GM20431 (cell line): ENCODE data around the gene GCK.

Experiments
- in situ Hi-C: fragments of 300-500 bp; cut with MseI, MboI; formaldehyde crosslinking; loops from one replicate; pipeline ENCODE4 v1.15.0; 2020; ENCODE audit warnings: low sequenced_read_pairs; ENCODE audit not compliant: unreplicated experiment

The GCK gene

GRCh38 chr7:44111761-44112160 is 77.5 kb downstream of the GCK start:
- in situ Hi-C loops = no loop called here

GRCh38 chr7:44110719-44111635 is 78.3 kb downstream of the GCK start:
- in situ Hi-C loops = no loop called here

GRCh38 chr7:44109991-44110390 is 79.2 kb downstream of the GCK start:
- in situ Hi-C loops = no loop called here

DNA sequence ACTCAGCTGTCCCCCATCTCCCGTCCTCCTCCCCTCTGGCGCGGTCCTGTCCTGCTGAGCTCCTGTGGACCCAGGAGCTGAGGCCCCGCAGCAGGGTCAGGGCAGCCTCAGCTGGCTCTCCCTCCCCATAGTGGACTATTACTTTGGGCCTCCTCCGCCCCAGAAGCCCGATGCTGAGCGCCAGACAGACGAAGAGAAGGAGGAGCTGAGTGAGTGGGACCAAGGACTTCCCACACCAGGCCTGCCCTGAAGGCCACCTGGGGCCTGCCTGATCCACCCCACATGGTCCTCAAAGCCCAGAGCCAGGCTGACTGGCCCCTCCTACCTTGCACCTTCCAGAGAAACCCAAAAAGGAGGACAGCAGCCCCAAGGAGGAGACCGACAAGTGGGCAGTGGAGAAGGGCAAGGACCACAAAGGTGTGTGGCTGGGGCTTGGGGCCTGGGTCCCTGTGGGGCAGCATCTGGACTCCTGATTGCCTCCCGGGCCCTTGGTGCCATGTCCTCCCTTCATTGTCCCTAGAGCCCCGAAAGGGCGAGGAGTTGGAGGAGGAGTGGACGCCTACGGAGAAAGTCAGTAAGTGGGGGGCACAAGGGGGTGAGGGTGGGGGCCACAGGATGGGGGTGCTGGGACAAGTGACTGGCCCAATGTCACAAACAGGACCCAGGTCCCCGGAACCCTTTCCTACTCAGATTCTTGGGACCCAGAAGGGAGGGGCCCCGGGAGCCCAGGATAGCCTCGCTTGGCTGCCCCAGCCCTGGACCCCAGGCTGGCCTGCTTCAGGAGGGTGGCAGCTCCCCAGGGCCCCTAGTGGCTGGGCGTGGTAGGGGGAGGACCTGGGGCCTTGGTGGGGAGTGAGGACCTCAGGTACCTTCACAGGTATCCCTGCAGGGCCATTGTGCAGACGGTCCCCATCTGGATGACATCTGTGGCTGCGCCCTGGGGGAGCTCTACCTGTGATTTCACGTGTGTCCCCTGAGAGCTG is 80.2 kb downstream of the GCK start:
- in situ Hi-C loops = no loop called here

- in situ Hi-C loops = no loop called here
Observed at GRCh38 chr7:44107961-44108767, 81.1 kb downstream of the GCK start.

DNA sequence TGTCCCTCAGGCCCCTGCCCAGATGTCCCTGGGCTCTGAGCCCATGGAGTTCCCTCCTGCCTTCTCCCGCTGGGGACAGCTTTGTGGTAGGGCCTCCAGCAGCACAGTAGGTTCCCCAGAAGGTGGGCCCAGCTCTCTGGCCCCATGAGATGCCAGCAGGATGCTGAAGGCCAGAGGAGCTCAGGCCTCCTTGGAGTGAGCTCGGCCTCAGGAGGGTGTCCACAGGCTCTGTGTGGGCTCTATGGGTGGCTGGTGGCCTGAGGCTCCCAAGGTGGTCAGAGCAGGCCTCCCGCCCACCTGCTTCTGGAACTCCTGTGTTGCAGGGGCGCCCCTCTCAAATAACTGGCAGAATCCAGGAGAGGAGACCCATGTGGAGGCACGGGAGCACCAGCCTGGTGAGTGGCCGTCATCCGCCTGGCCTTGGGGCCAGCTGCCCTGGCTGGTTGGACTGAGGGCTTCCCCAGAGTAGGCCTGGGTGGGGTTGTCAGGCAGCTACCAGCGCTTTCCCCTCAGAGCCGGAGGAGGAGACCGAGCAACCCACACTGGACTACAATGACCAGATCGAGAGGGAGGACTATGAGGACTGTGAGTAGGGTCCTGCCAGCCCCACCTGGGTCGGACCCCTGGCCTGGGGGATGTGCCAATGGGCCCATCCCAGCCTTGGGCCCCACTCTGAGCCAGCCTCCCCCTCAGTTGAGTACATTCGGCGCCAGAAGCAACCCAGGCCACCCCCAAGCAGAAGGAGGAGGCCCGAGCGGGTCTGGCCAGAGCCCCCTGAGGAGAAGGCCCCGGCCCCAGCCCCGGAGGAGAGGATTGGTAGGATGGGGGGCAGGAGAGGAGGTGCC is 81.9 kb downstream of the GCK start:
- in situ Hi-C loops = no loop called here

- in situ Hi-C loops = no loop called here
Observed at GRCh38 chr7:44106311-44107065, 82.8 kb downstream of the GCK start.

DNA sequence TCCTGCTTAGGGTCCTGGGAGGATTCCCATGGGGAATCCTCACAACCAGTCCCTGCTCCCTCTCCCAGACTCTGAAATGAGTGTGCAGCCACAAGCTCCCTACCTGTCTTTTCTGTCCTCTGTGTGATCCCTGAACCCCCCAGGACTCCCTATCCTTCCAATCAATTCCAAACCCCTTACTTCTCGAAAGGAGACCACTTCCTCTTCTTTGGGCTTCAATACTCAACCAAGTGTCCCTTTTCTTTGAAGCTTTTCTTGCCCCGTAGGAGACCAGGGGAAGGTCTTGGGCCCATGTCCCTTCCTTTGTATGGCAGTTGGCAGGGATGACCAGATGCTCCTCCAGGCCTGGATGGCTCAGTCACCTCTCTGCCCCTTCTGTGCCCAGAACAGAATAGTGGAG is 83.4 kb downstream of the GCK start:
- in situ Hi-C loops = no loop called here

DNA sequence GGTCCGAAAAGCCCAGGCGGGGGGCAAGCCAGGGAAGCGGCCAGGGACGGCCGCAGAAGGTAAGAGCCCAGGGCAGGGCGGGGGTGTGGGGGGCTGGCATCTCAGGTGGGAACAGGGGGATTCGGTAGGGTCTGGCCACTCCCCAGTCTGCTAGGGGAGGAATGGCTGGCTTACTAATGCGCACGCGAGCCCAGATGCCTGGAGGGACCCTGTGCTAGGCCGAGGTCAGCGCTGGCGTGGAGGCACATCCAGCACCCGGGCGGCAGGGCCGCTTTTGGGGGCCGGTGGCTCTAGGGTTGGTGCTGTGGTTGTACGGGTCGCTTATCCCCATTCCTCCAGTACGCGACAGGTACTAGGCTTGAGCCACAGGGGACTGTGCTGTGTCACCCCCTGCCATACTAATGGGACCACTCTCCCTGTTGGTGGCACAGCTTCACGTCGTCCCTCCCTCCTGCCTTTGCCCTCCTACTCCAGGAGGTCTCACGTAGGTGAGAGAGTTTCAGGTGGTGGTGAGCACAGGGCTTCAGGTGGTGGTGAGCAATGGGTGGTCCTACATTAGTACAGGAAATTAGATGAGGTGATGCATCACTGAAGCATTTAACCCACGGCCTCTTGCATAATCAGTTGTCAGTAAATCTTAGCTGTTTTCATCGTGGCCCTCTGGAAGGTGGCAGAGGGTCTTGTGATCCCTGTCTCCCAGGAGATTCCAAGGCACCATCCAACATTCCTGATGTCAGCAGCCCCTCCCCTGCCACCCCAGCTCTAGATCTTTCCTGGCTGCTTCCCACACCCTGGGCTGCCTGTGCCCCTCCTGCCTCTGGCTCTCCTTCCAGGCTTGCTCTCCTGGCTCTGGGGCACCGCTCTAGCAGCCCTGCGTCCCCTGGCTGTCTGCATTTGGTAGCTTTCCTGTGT is 84.1 kb downstream of the GCK start:
- in situ Hi-C loops = no loop called here

- in situ Hi-C loops = no loop called here
Observed at GRCh38 chr7:44103923-44104859, 85.0 kb downstream of the GCK start, which contains the start of gene AEBP1. AEBP1 (plus strand) TSS chr7:44104345; CDS start chr7:44104666, 321 bp downstream.

- in situ Hi-C loops = no loop called here
Observed at GRCh38 chr7:44103566-44103922, 85.7 kb downstream of the GCK start.

DNA sequence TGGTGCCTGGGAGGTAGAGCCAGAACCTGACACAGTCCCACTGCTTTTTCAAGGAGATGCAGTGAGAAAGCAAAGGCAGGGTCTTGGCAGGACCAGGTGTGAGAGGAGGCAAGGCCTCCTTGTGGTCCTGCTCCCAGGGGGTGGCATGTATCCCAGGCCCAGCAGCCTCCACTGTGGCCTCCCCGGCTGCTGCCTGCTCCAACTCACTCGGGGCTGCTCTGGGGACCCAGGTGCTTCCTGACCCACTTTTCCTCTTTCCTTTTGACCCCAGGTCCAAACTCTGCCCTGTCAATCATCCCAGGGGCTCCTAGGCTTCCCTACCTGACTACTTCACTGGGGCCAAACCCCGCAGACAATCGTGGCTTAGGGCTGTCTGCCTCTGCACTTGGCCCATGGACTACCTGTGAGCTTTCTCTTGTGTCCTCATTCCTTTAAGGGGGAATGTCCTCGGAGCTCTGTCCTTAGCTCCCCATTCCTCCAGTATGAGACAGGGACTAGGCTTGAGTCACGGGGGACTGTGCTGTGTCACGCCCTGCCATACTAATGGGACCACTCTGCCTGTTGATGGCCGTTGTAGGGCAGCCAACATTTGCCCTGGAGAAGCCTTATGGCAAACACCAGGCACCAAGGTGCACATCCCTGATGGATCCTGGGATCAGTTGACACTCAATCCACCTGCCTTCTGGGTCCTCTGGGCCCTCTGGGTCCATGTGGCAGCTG is 86.2 kb downstream of the GCK start:
- in situ Hi-C loops = no loop called here

DNA sequence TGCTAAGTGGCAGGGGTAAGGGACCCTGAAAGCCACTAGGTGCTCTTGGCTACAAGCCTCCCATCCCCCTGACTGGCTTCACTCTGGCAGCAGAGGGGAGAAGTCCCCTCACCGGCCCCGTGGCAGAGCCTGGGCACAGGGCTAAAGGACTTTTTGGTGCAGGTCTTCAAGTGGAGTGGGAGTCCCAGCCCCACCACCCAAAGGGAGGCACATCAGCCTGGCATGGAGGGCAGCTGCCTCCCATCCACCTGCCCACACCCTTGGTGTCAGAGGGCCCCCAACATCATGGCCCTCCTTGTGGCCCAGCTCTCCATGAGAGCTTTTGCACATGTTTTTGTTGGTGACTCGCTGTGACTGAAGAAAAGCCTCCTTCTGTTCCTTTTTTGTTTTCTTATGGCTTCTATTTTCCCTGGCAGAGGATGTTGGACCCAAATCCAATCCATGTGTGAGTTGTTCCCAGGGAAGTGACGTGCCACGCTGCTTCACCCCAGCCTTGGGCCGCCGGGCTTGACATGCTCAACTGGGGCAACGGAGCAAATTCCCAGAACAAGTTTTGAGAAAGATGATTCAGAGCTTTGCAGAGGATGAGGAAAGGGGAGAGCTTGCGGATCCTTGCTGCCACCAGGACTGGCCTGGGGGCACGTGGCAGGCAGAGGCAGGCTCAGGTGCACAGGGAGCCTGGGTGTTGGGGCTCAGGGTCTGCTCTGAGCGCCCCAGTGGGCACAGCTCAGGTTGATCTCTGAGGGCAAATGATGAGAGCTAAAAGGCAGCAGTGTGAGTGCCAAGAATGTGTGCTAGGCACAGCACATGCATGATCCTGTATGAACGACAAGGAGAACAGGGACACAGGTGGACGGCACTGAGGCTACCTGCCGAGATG is 87.0 kb downstream of the GCK start:
- in situ Hi-C loops = no loop called here

GRCh38 chr7:44101303-44101965 is 87.8 kb downstream of the GCK start:
- in situ Hi-C loops = no loop called here
